ENCODE data around the gene HIVEP3. TPM values are rescaled to one million over a fixed set of nuclear protein-coding genes. Genes with fewer than 3 reads are reported as not detected.

HIVEP3 gene
- total RNA-seq, 1 donor from 2014 or later = 3.6 TPM

- no peaks in the 10 kb centered on the region for H3K27me3 Mint-ChIP-seq (ENCODE audit: low read depth)
- DNase-seq (ENCODE audit: low spot score) = no peak
- H3K4me1 Mint-ChIP-seq (ENCODE audit: low read depth) = peaks cover 67% of the 10 kb centered on the region
- H3K4me3 Mint-ChIP-seq (ENCODE audit: unreplicated experiment) = no peak overlapping the region
- H3K36me3 Mint-ChIP-seq (ENCODE audit: low read depth) = no peaks in the 10 kb centered on the region
- H3K27ac Mint-ChIP-seq (ENCODE audit: unreplicated experiment) = peak overlapping the region; percentile 67
- TF ChIP-seq CTCF (IDR thresholded peaks at IDR 0.05) = no peak
- H3K9me3 Mint-ChIP-seq (ENCODE audit: low read depth) = no peaks in the 10 kb centered on the region
Observed at GRCh38 chr1:41665962-41666917, 252.5 kb downstream of the HIVEP3 start.

GRCh38 chr1:41664861-41665640 lies 253.7 kb downstream of the HIVEP3 start:
- Mint-ChIP-seq H3K4me3 (ENCODE audit: unreplicated experiment) (no peak overlapping the region), H3K27ac (ENCODE audit: unreplicated experiment) (peak overlapping the region; percentile 60), H3K27me3 (ENCODE audit: low read depth) (no peaks in the 10 kb centered on the region), H3K36me3 (ENCODE audit: low read depth) (no peaks in the 10 kb centered on the region), H3K9me3 (ENCODE audit: low read depth) (no peaks in the 10 kb centered on the region), H3K4me1 (ENCODE audit: low read depth) (peaks cover 62% of the 10 kb centered on the region)
- TF ChIP-seq CTCF (IDR thresholded peaks at IDR 0.05) = no peak
- no peak for DNase-seq (ENCODE audit: low spot score)

- Mint-ChIP-seq H3K4me1 (ENCODE audit: low read depth) (peaks cover 54% of the 10 kb centered on the region), H3K27me3 (ENCODE audit: low read depth) (no peaks in the 10 kb centered on the region), H3K36me3 (ENCODE audit: low read depth) (no peaks in the 10 kb centered on the region), H3K27ac (ENCODE audit: unreplicated experiment) (peak overlapping the region; percentile 36), H3K9me3 (ENCODE audit: low read depth) (no peaks in the 10 kb centered on the region), H3K4me3 (ENCODE audit: unreplicated experiment) (no peak overlapping the region)
- TF ChIP-seq CTCF (IDR thresholded peaks at IDR 0.05) = no peak
- no peak for DNase-seq (ENCODE audit: low spot score)
Observed at GRCh38 chr1:41663671-41664400, 254.9 kb downstream of the HIVEP3 start.

DNA sequence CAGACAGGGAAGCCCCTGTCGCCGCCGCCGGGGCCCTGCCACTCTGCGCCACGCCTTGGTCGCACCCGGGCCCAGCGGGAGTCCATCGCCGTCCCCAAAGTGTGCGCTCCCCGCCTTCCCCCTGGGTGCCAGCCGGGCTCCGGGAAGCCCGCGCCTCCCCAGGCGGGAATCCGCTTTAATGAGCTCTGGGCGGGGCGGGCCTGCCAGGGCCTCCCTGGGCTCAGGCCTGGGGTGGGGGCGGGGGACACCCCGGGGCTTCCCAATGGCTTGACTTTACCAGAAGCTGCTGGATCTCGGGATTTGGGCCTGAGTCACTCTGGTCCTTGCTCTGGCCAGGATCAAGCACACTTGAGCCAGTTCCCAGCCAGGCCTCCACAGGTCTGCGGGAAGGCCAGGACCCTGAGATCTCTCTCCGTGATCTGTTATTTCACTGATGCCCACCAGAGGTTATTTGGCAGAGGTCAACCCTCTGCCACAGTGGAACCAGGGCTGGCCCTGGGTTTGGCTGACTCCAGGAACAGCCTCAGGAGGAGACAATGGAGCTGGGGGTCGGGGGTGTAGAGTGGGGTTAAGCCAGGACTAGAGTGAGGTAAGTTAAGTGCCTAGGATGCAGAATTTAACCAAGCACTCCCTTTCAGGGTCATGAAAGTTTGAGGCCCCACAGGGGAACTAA lies 255.8 kb downstream of the HIVEP3 start:
- H3K9me3 Mint-ChIP-seq (ENCODE audit: low read depth) = no peaks in the 10 kb centered on the region
- peak overlapping the region; percentile 55 for H3K4me3 Mint-ChIP-seq (ENCODE audit: unreplicated experiment)
- DNase-seq (ENCODE audit: low spot score) = peak; percentile 66
- peak overlapping the region; percentile 77 for H3K27ac Mint-ChIP-seq (ENCODE audit: unreplicated experiment)
- no peaks in the 10 kb centered on the region for H3K36me3 Mint-ChIP-seq (ENCODE audit: low read depth)
- no peaks in the 10 kb centered on the region for H3K27me3 Mint-ChIP-seq (ENCODE audit: low read depth)
- H3K4me1 Mint-ChIP-seq (ENCODE audit: low read depth) = peaks cover 52% of the 10 kb centered on the region
- TF ChIP-seq CTCF (IDR thresholded peaks at IDR 0.05) = no peak

Measured in chondrocyte (in vitro differentiated cells).